PFSK-1 (cell line): ENCODE data around the gene SRGAP3.

Experiments
- TAF1 ChIP-seq: IDR thresholded peaks from 2 replicates; pipeline ENCODE4 v1.6.1; 2012; ENCODE audit warnings: low read length, control low read depth, borderline replicate concordance; ENCODE audit not compliant: insufficient read depth
- TF ChIP-seq, protein P1 (sequence below), 2 experiments: IDR thresholded peaks; 2 replicates each; pipeline versions ENCODE4 v1.6.1 to v1.8.0; 2011 to 2012; ENCODE audit warnings: low read depth in 2 of 2, low read length in 2 of 2, control low read depth in 1 of 2, inconsistent platforms in 1 of 2, mild to moderate bottlenecking in 1 of 2, moderate library complexity in 1 of 2; ENCODE audit not compliant: insufficient read depth in 1 of 2

DNA sequence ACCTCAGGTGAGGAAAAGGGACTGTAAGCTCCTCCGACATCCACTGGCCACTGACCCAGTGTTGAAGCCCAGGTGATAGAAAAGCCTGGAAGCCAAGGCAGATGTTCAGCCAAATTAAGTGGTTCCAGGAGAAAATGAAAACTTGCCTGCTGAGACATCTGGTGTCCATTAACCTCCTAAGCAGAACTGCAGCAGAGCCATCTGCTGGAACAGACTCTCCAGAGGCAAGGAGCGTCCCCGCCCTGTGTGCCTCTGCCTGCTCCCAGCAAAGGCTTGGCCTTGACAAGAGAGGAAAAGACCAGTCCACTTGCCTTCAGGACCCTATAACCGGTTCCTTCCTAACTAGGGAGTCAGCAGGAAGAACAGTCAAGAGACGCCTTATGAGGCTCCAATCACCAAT, 48.2 kb downstream of the SRGAP3 start:
- no peak for TF ChIP-seq TAF1
- TF ChIP-seq, protein P1, sequence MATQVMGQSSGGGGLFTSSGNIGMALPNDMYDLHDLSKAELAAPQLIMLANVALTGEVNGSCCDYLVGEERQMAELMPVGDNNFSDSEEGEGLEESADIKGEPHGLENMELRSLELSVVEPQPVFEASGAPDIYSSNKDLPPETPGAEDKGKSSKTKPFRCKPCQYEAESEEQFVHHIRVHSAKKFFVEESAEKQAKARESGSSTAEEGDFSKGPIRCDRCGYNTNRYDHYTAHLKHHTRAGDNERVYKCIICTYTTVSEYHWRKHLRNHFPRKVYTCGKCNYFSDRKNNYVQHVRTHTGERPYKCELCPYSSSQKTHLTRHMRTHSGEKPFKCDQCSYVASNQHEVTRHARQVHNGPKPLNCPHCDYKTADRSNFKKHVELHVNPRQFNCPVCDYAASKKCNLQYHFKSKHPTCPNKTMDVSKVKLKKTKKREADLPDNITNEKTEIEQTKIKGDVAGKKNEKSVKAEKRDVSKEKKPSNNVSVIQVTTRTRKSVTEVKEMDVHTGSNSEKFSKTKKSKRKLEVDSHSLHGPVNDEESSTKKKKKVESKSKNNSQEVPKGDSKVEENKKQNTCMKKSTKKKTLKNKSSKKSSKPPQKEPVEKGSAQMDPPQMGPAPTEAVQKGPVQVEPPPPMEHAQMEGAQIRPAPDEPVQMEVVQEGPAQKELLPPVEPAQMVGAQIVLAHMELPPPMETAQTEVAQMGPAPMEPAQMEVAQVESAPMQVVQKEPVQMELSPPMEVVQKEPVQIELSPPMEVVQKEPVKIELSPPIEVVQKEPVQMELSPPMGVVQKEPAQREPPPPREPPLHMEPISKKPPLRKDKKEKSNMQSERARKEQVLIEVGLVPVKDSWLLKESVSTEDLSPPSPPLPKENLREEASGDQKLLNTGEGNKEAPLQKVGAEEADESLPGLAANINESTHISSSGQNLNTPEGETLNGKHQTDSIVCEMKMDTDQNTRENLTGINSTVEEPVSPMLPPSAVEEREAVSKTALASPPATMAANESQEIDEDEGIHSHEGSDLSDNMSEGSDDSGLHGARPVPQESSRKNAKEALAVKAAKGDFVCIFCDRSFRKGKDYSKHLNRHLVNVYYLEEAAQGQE (IDR thresholded peaks at IDR 0.05; ENCODE audit: insufficient read depth in 1 of 2, low read depth in 2 of 2, low read length in 2 of 2): no peak
